ENCODE data around the gene ZSCAN5A. TPM values are rescaled to one million over a fixed set of nuclear protein-coding genes. Genes with fewer than 3 reads are reported as not detected.

Gene ZSCAN5A
- total and polyA plus RNA-seq, 10 of the 15 experiments (the other 5 are each of a cell fraction or from before 2014, with no cell fraction given): 5.5 to 12.0 (median 8.7) TPM

- Histone ChIP-seq H3K9ac (ENCODE audit: control insufficient read depth, insufficient read depth, low read length) (no peak overlapping the region), H3K4me3 (no peak overlapping the region), H3K27ac (ENCODE audit: control insufficient read depth, insufficient read depth) (no peak overlapping the region), H3K27me3 (replicated peaks in 1 of 2; ENCODE audit: control insufficient read depth in 2 of 2, insufficient read depth in 2 of 2, low read length in 1 of 2) (no peaks in the 10 kb centered on the region), H3K4me2 (ENCODE audit: control insufficient read depth, insufficient read depth) (no peak overlapping the region), H4K20me1 (ENCODE audit: control insufficient read depth, insufficient read depth) (no peaks in the 10 kb centered on the region), H2AFZ (ENCODE audit: control insufficient read depth, low read depth, low read length) (no peak overlapping the region), H3K4me1 (ENCODE audit: control insufficient read depth, insufficient read depth, low read length) (no peaks in the 10 kb centered on the region), H3K79me2 (ENCODE audit: control insufficient read depth, insufficient read depth, low read length) (no peaks in the 10 kb centered on the region), H3K36me3 (ENCODE audit: control insufficient read depth in 2 of 2, insufficient read depth in 2 of 2, low read length in 1 of 2) (no peaks in the 10 kb centered on the region), H3K9me3 (replicated peaks; ENCODE audit: control insufficient read depth, insufficient read depth, low read length) (no peaks in the 10 kb centered on the region)
- no TSS peak for BruUV-seq (replicated peaks)
- SMC1A ChIA-PET (ENCODE audit: uncharacterized antibody, unreplicated experiment): interaction anchor here (1.3 kb wide), 1 partner anchor 17 kb away, joined by 3 read pairs; no protein-coding TSS in a partner anchor
- in situ Hi-C loops (cut with MboI) (no loop called here), intact Hi-C loops (cut with micrococcal nuclease; ENCODE audit: unreplicated experiment) (no loop called here)
- DNase-seq (ENCODE audit: low read depth, low spot score): no peak
- ATAC-seq: no peak
- FAIRE-seq: no peak
- POLR2A ChIA-PET: interaction anchor here (0.6 kb wide), 1 partner anchor 150 kb away, joined by 4 read pairs; no protein-coding TSS in a partner anchor
- CTCF ChIA-PET: interaction anchor here (0.8 to 4.6 kb wide), 3 partner anchors 17 to 78 kb away, joined by 3 to 24 read pairs (median 5); no protein-coding TSS in a partner anchor
- 64% methylated on average over 3 of the region's 3 CpGs for WGBS (ENCODE audit: insufficient coverage, insufficient replicate concordance, low lambda C conversion rate, missing lambda C conversion rate)
- RAD21 ChIA-PET (ENCODE audit: unreplicated experiment): interaction anchor here (1.5 kb wide), 1 partner anchor 63 kb away, joined by 6 read pairs; no protein-coding TSS in a partner anchor
- no peak for TF ChIP-seq FOXM1 (IDR thresholded peaks at IDR 0.05; ENCODE audit: low read depth, low read length)
- TF ChIP-seq BRCA1 (IDR thresholded peaks at IDR 0.05; ENCODE audit: low read depth, low read length): no peak
- no peak for TF ChIP-seq SUPT20H (IDR thresholded peaks at IDR 0.05; ENCODE audit: borderline replicate concordance, control insufficient read depth, low read depth, low read length)
- TF ChIP-seq CREB1 (IDR thresholded peaks at IDR 0.05; ENCODE audit: low read depth): no peak
- TF ChIP-seq CUX1 (IDR thresholded peaks at IDR 0.05; ENCODE audit: insufficient replicate concordance, low read depth, low read length): no peak
- no peak for TF ChIP-seq NR2C2 (IDR thresholded peaks at IDR 0.05; ENCODE audit: borderline replicate concordance, control insufficient read depth, insufficient read length, low read depth)
- TF ChIP-seq USF2 (IDR thresholded peaks at IDR 0.05; ENCODE audit: borderline replicate concordance, low read depth, low read length): no peak
- no peak for TF ChIP-seq IRF3 (IDR thresholded peaks at IDR 0.05)
- TF ChIP-seq, protein P1, sequence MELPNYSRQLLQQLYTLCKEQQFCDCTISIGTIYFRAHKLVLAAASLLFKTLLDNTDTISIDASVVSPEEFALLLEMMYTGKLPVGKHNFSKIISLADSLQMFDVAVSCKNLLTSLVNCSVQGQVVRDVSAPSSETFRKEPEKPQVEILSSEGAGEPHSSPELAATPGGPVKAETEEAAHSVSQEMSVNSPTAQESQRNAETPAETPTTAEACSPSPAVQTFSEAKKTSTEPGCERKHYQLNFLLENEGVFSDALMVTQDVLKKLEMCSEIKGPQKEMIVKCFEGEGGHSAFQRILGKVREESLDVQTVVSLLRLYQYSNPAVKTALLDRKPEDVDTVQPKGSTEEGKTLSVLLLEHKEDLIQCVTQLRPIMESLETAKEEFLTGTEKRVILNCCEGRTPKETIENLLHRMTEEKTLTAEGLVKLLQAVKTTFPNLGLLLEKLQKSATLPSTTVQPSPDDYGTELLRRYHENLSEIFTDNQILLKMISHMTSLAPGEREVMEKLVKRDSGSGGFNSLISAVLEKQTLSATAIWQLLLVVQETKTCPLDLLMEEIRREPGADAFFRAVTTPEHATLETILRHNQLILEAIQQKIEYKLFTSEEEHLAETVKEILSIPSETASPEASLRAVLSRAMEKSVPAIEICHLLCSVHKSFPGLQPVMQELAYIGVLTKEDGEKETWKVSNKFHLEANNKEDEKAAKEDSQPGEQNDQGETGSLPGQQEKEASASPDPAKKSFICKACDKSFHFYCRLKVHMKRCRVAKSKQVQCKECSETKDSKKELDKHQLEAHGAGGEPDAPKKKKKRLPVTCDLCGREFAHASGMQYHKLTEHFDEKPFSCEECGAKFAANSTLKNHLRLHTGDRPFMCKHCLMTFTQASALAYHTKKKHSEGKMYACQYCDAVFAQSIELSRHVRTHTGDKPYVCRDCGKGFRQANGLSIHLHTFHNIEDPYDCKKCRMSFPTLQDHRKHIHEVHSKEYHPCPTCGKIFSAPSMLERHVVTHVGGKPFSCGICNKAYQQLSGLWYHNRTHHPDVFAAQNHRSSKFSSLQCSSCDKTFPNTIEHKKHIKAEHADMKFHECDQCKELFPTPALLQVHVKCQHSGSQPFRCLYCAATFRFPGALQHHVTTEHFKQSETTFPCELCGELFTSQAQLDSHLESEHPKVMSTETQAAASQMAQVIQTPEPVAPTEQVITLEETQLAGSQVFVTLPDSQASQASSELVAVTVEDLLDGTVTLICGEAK (IDR thresholded peaks at IDR 0.05; ENCODE audit: borderline replicate concordance): no peak
- no peak for TF ChIP-seq EED (IDR thresholded peaks at IDR 0.05; ENCODE audit: low read depth)
- TF ChIP-seq SUZ12 (IDR thresholded peaks at IDR 0.05; ENCODE audit: unreplicated experiment): no peak
These were observed 44.0 kb downstream of the ZSCAN5A start for GRCh38 chr19:56270676-56271075.

Data from GM12878 (cell line).